Midbrain (tissue), 1 donor: ENCODE data around the gene CPAMD8.

Experiments used
- DNase-seq: peaks from one replicate; lab custom pipeline; 2025; lab: John Stamatoyannopoulos, UW

Gene CPAMD8

GRCh38 chr19:16892868-16893685 lies 133.5 kb downstream of the CPAMD8 start:
- DNase-seq, result no peak

GRCh38 chr19:16892436-16892835 lies 134.2 kb downstream of the CPAMD8 start:
- DNase-seq, result no peak

DNA sequence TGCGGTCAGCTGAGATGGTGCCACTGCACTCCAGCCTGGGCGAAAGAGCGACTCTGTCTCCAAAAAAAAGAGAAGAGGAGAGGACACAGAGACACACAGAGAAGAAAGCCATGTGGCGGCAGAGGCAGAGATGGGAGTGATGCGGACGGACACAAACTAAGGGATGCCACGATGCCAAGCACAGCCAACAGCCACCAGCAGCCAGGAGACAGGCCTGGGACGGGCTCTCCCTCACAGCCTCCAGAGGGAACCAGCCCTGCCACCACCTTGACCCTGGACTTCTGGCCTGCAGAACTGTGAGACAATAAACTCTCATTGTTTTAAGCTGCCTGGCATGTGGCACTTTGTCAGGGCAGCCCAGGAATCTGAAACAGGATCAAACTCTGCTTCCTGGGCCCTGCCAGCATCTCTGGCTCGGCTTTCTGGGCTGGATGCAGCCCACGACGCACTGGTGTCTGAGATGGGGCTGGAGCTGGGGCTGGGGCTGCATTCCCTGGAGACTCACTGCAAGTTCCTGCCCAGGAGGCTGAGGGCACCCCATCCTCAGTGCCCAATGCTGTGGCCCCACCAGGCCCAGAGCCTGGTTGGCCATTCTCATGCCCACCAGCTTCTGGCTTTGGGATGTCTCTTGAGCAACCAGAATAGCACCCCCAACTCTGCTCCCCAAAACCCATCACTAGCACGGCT lies 134.8 kb downstream of the CPAMD8 start:
- DNase-seq, result no peak

- DNase-seq, result no peak
Observed at GRCh38 chr19:16890461-16891184, 136.0 kb downstream of the CPAMD8 start.

GRCh38 chr19:16889883-16890460 lies 136.6 kb downstream of the CPAMD8 start:
- DNase-seq, result no peak

- DNase-seq, result no peak
Observed at GRCh38 chr19:16889366-16889882, 137.2 kb downstream of the CPAMD8 start.

GRCh38 chr19:16888629-16889365 lies 137.8 kb downstream of the CPAMD8 start, which contains the start of gene F2RL3:
Gene F2RL3, plus strand, starts transcription at chr19:16888999. Its CDS starts 191 bp downstream, at chr19:16889190.
- DNase-seq, result no peak

DNA sequence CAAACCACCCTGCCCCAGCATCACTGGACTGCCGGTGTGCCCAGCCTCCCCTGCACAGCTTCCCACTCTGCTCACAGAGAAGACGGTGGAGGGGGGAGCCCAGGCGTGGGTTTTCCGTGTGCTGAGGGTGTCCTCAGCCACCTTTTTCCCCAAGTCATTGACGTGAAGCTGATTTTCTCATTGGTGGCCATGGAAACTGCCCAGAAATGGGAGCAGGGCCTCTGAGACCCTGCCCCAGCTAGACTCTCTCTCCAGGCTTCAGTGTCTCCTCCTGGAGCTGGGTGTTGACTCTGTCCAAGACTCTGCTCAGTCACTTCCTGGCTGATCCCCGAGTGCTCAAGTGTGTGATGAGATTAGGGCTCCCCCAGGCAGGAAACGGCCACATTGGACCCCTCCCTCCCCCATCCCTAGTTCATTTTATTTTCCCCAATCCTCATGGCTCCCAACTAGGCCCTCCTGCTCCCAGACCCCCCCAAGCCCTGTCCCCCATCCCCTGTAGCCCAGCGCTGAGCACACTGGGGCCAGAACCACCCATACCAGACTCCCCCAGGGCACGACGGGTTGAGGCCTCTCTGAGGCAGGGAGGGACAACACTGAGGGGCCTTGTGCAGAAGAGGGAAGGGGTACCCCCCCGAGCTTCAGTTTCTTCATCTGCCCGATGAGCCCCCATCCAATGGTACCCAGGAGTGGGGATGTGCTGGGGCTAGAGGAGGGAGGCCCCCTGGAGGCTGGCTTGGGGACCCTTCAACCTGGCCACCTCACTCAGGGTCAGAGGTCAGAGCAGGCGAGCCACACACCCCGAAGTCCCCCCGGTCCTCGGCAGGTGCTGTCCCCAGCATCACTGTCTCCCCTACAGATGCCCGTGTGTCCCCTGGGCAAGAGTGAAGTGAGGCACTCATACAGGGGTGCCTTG lies 139.0 kb downstream of the CPAMD8 start:
- DNase-seq, result no peak

DNA sequence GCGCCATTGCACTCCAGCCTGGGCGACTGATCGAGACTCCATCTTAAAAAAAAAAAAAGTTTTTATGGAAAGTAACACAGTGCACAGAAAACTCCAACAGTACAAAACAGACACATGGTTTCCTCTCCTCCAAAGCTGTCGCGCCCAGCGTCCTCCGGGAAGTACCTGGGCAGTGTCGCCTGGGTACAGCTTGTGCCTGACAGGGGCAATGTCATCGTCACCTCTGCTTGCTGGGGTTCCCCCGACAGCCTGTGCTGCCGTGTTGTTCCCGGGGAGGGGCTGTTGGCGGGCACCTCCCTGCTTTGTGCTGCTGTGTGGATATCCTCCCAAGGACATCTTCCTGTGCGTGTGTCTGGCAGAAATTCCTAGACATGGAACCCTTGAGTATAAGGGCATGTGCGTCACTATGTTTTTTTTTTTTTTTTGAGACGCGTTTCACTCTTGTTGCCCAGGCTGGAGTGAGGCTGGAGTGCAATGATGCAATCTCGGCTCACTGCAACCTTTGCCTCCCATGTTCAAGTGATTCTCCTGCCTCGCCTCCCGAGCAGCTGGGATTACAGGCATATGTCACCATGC lies 140.2 kb downstream of the CPAMD8 start:
- DNase-seq, result no peak

DNA sequence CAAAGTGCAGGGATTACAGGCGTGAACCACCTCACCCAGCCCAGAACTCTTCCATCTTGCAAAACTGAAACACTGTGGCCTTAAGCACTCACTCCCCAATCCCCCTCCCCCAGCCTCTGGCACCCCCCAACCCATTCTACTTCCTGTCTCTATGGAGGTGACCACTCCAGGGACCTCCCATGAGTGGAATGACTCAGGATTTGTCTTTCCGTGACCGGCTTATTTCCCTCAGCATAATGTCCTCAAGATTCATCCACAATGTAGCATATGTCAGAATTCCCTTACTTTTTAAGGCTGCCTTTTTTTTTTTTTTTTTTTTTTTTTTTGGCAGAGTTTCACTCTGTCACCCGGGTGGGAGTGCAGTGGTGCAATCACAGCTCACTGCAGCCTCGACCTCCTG lies 141.4 kb downstream of the CPAMD8 start:
- no peak for DNase-seq

GRCh38 chr19:16883522-16883921 lies 143.1 kb downstream of the CPAMD8 start:
- DNase-seq, result no peak

GRCh38 chr19:16882146-16882545 lies 144.5 kb downstream of the CPAMD8 start:
- DNase-seq, result no peak

DNA sequence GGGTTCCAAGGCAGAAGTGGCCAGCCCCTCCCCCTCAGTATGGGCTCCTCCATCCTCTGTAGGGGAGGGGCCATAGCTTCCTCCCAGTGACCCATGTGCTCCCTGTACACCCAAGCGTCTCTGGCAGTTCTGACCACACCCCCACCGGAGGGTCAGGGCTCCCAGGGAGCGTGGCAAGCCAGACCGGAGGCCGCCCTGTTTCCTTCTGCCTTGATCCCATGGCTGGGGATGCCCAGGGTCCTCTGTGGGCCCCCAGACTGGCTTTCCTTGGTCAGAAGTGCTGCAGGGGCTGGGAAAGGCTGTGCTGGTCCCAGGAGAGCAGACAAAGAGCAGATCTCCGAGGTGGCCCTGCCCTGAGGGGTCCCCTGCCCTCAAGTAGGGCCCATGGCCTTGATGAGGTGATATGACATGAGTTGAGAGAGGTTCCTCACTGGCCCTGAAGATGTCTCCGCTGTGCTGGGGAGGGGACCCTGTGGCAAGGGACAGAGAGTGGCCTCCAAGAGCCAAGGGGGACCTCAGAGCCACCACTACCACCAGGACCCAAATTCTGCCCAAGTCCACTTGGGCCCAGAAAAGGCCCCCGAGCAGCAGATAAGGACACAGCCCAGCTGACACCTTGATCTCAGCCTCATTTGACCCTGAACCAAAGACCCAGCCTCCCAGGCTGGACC lies 145.6 kb downstream of the CPAMD8 start:
- no peak for DNase-seq

GRCh38 chr19:16878181-16878965 lies 148.2 kb downstream of the CPAMD8 start:
- DNase-seq, result no peak

DNA sequence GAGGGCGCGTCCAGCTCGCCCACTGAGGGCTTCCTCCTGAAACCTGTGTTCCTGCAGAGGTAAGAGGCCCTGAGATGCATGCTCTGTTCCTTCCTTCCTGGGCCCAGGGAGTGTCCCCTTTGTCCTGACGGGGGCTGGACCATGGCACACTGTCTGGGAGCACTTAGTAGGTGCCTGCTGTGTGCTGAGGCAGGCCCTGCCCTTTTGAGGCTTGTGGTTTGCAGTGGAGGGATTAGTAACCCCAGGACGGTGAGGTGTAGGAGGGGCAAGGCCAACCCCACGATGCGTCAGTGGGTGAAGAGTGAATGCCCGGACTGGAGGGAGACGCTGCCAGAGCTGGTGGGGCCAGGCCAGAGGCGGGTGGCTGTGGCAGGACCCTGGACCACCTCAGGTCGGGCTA lies 149.0 kb downstream of the CPAMD8 start:
- DNase-seq, result no peak

DNA sequence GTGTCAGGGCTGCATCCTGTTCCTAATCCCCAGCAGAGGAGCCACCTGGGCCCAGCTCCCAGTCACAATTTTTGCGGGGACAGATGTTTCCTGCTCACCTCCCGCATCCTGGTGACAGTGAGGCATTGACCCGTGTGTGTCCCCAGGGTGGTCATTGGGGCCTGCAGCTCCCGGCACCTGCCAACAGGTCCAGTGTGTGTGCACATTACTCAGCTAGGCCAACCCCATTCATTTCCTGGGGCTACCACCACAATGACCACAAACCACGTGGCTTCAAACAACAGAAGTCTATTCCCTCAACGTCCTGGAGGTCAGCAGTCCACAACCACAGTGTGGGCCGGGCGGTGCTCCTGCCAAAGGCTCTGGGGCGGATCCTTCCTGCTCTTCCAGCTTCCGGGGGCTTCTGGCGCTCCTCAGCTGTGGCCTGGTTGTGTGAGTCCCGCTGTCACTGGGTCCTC lies 149.7 kb downstream of the CPAMD8 start:
- no peak for DNase-seq

GRCh38 chr19:16875584-16876555 lies 150.7 kb downstream of the CPAMD8 start:
- DNase-seq, result no peak
